ENCODE data around the gene TFEB. TPM values are rescaled to one million over a fixed set of nuclear protein-coding genes. Genes with fewer than 3 reads are reported as not detected.

The TFEB gene
- total RNA-seq, 1 experiment from 2014 or later, result 7.3 TPM

GRCh38 chr6:41716516-41717391 lies 18.7 kb downstream of the TFEB start:
- Histone ChIP-seq H3K36me3 (ENCODE audit: low read depth) (no peaks in the 10 kb centered on the region), H4K20me1 (ENCODE audit: insufficient read depth) (no peaks in the 10 kb centered on the region), H3K4me1 (replicated peaks; ENCODE audit: insufficient read depth) (peaks cover 32% of the 10 kb centered on the region), H3K79me2 (ENCODE audit: low read depth) (no peaks in the 10 kb centered on the region), H2AFZ (no peak overlapping the region), H3K4me2 (no peak overlapping the region), H3K27me3 (ENCODE audit: insufficient read depth, low read depth) (no peaks in the 10 kb centered on the region), H3K27ac (no peak overlapping the region), H3F3A (ENCODE audit: insufficient read depth, low read depth) (peaks cover 28% of the 10 kb centered on the region), H3K9me2 (ENCODE audit: insufficient read depth) (no peaks in the 10 kb centered on the region), H3K4me3 (no peak overlapping the region), H3K9me3 (ENCODE audit: insufficient read depth, low read depth) (no peaks in the 10 kb centered on the region)
- CTCF ChIA-PET, result interaction anchor here (0.7 kb wide), 1 partner anchor 843 kb away, joined by 4 read pairs; no protein-coding TSS in a partner anchor
- no peak for TF ChIP-seq EZH2 (IDR thresholded peaks at IDR 0.05; ENCODE audit: low read depth)
- TF ChIP-seq, protein P1, sequence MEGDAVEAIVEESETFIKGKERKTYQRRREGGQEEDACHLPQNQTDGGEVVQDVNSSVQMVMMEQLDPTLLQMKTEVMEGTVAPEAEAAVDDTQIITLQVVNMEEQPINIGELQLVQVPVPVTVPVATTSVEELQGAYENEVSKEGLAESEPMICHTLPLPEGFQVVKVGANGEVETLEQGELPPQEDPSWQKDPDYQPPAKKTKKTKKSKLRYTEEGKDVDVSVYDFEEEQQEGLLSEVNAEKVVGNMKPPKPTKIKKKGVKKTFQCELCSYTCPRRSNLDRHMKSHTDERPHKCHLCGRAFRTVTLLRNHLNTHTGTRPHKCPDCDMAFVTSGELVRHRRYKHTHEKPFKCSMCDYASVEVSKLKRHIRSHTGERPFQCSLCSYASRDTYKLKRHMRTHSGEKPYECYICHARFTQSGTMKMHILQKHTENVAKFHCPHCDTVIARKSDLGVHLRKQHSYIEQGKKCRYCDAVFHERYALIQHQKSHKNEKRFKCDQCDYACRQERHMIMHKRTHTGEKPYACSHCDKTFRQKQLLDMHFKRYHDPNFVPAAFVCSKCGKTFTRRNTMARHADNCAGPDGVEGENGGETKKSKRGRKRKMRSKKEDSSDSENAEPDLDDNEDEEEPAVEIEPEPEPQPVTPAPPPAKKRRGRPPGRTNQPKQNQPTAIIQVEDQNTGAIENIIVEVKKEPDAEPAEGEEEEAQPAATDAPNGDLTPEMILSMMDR (conservative IDR thresholded peaks at IDR 0.05), result no peak
- POLR2A ChIA-PET (ENCODE audit: unreplicated experiment), result interaction anchor here (0.6 kb wide), 1 partner anchor 17 kb away, joined by 3 read pairs; no protein-coding TSS in a partner anchor
- DNase-seq, result no peak
- BruUV-seq (replicated peaks), result no TSS peak
- intact Hi-C loops (cut with micrococcal nuclease; ENCODE audit: unreplicated experiment), result no loop called here

DNA sequence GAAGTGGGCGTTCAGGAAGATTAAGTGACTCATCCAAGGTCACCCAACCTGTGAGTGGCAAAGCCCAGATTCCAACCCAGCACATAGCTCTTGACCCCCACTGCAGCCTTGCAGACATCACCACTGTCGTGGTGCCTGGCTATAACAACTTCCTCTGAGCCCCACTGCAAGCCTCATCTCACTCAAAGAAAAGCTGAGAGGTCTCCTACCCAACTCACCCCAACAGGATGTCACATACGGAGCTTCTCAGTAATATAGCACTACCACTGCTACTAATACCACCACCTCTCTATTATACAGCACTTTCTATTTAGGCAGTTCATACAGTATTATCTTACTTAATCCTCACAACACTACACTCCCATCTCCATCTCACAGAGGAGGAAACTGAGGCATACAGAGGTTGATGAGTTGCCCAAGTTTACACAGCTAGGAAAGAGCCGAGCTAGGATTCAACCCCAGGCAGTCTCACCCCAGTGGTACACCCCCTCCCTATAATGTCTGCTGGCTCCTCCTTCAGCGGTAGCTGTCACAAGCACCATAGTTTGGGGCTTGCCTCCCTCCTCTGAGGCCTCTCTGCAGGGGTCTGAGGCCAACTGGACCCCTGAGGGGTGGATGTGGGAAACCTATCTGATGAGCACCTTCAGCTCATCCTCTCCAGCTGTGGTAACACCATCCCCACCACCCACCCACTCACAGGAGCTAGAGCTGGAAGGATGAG lies 19.5 kb downstream of the TFEB start:
- POLR2A ChIA-PET (ENCODE audit: unreplicated experiment), result no interaction called here
- CTCF ChIA-PET, result no interaction called here
- H4K20me1 ChIP-seq (ENCODE audit: insufficient read depth), result no peaks in the 10 kb centered on the region
- no peak for TF ChIP-seq EZH2 (IDR thresholded peaks at IDR 0.05; ENCODE audit: low read depth)
- TF ChIP-seq, protein P1 (conservative IDR thresholded peaks at IDR 0.05), result no peak
- no peaks in the 10 kb centered on the region for H3K79me2 ChIP-seq (ENCODE audit: low read depth)
- no peak overlapping the region for H3K4me3 ChIP-seq
- no peaks in the 10 kb centered on the region for H3K27me3 ChIP-seq (ENCODE audit: insufficient read depth, low read depth)
- H3K4me2 ChIP-seq, result no peak overlapping the region
- H2AFZ ChIP-seq, result no peak overlapping the region
- H3K4me1 ChIP-seq (replicated peaks; ENCODE audit: insufficient read depth), result peaks cover 35% of the 10 kb centered on the region
- intact Hi-C loops (cut with micrococcal nuclease; ENCODE audit: unreplicated experiment), result no loop called here
- H3K27ac ChIP-seq, result no peak overlapping the region
- H3K9me3 ChIP-seq (ENCODE audit: insufficient read depth, low read depth), result no peaks in the 10 kb centered on the region
- H3K36me3 ChIP-seq (ENCODE audit: low read depth), result no peaks in the 10 kb centered on the region
- no TSS peak for BruUV-seq (replicated peaks)
- H3K9me2 ChIP-seq (ENCODE audit: insufficient read depth), result no peaks in the 10 kb centered on the region
- peaks cover 30% of the 10 kb centered on the region for H3F3A ChIP-seq (ENCODE audit: insufficient read depth, low read depth)
- DNase-seq, result no peak

DNA sequence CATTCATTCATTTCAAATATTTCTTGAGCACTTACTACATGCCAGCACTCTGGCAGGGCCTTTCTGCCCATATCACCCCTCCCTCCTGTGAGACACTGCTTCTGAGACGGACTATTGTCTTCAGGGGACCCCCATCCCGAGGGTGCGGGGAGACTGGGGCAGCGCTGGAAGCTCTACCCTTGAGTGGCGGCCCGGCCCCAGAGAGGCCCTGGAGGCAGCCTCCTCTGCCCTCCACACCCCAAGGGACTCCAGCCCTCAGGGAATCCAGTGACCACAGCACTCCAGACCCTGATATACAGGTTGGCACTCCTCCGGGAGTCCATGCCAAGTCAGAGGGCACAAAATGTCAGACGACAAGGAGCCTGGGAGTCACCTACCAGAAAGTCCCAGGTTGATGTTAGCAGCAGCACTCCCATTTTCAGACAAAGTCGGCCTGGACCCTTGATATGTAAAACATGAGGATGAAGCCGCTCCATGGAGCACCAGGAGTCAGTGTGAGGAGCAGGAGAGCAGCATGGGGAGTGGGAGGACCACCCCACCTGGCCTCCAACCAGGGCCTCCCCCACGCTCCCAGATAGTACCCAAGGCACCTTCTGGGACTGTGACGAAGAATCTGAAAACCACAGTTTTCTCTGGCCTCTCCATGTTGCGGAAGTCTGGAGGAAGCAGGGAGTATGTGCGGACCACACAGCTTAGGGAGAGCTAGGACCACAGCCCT lies 20.7 kb downstream of the TFEB start:
- H4K20me1 ChIP-seq (ENCODE audit: insufficient read depth), result no peaks in the 10 kb centered on the region
- 0 out of 2 replicates have a peak overlapping the region, but pooled peaks have one; percentile 65 for H3K4me2 ChIP-seq
- H3K79me2 ChIP-seq (ENCODE audit: low read depth), result no peaks in the 10 kb centered on the region
- intact Hi-C loops (cut with micrococcal nuclease; ENCODE audit: unreplicated experiment), result no loop called here
- DNase-seq, result peak in 1 of 2 experiments; percentile 20
- no peaks in the 10 kb centered on the region for H3K9me3 ChIP-seq (ENCODE audit: insufficient read depth, low read depth)
- H3K4me3 ChIP-seq, result no peak overlapping the region
- no peaks in the 10 kb centered on the region for H3K36me3 ChIP-seq (ENCODE audit: low read depth)
- H3K9me2 ChIP-seq (ENCODE audit: insufficient read depth), result no peaks in the 10 kb centered on the region
- BruUV-seq (replicated peaks), result no TSS peak
- H3K27me3 ChIP-seq (ENCODE audit: insufficient read depth, low read depth), result no peaks in the 10 kb centered on the region
- H3F3A ChIP-seq (ENCODE audit: insufficient read depth, low read depth), result peaks cover 30% of the 10 kb centered on the region
- no peak for TF ChIP-seq EZH2 (IDR thresholded peaks at IDR 0.05; ENCODE audit: low read depth)
- TF ChIP-seq, protein P1 (conservative IDR thresholded peaks at IDR 0.05), result no peak
- no peak overlapping the region for H3K27ac ChIP-seq
- POLR2A ChIA-PET (ENCODE audit: unreplicated experiment), result no interaction called here
- H2AFZ ChIP-seq, result no peak overlapping the region
- H3K4me1 ChIP-seq (replicated peaks; ENCODE audit: insufficient read depth), result peaks cover 35% of the 10 kb centered on the region
- CTCF ChIA-PET, result no interaction called here
